ENCODE data around the gene EPAS1.
A peak's percentile ranks its signal among the peaks of the same experiment; 100 is the strongest.

EPAS1 gene

DNA sequence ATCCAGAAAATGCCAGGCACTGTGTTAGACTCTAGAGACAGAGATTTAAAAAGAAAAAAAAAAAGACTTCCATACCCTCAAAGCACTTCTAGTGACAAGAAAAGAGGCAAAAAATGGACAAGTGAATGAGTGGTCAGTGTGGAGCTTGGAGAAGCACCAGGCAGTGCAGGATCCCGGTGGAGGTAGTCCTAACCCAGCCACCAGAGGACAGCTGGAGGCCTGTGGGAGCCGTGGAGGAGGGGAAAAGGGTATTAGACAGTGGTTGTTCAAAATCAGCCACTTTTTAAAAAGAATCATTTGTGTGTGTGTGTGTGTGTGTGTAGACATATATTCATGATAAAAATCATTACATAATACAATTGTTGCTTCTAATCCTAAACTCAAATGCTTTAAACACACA, 32.8 kb upstream of the EPAS1 start:
- Mint-ChIP-seq H3K36me3 (no peaks in the 10 kb centered on the region), H3K4me1 (peaks cover 12% of the 10 kb centered on the region), H3K9me3 (no peaks in the 10 kb centered on the region), H3K27me3 (peaks cover 36% of the 10 kb centered on the region), H3K27ac (no peak overlapping the region), H3K4me3 (no peak overlapping the region)
- CTCF ChIA-PET: no interaction called here
- no peak for DNase-seq

DNA sequence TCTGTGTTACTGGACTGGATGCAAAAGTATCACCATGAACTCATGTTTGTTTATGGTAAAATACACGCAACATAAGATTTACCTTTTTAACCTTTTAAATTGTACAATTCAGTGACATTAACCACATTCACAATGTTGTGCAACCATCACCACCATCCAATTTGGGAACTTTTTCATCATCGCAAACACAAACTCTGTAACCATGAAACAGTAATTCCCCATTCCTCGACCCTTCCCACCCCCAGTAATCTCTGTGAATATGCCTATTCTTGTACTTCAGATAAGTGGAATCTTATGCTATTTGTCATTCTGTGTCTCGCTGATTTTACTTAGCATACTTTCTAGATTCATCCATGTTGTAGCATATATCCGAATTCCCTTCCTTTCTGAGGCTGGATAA, 31.1 kb upstream of the EPAS1 start:
- H3K4me3 Mint-ChIP-seq: no peak overlapping the region
- no peaks in the 10 kb centered on the region for H3K9me3 Mint-ChIP-seq
- DNase-seq: no peak
- H3K27me3 Mint-ChIP-seq: peaks cover 40% of the 10 kb centered on the region
- peaks cover 20% of the 10 kb centered on the region for H3K4me1 Mint-ChIP-seq
- no peaks in the 10 kb centered on the region for H3K36me3 Mint-ChIP-seq
- CTCF ChIA-PET: interaction anchor here (1.3 kb wide), 1 partner anchor 11 kb away, joined by 3 read pairs; no protein-coding TSS in a partner anchor
- H3K27ac Mint-ChIP-seq: no peak overlapping the region

DNA sequence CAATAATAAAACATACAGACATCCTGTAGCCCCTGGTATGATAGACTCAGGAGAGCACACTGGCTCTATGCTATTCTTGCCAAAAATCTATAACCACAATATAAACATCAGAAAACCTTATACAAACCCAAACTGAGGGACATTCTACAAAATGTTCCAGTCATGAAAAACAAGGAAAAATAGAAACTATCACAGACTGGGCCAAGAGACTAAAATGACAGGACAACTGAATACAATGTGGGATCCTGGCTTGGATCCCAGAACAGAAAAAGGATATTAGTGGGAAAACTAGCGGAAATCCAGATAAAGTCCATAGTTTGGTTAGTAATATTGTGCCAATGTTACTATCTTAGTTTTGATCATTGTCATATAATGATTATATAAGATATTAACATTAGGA, 29.6 kb upstream of the EPAS1 start:
- Mint-ChIP-seq H3K9me3 (no peaks in the 10 kb centered on the region), H3K4me3 (no peak overlapping the region), H3K27ac (no peak overlapping the region), H3K36me3 (no peaks in the 10 kb centered on the region), H3K27me3 (peaks cover 41% of the 10 kb centered on the region), H3K4me1 (peaks cover 20% of the 10 kb centered on the region)
- CTCF ChIA-PET: interaction anchor here (1.3 kb wide), 1 partner anchor 10 kb away, joined by 3 read pairs; no protein-coding TSS in a partner anchor
- no peak for DNase-seq

DNA sequence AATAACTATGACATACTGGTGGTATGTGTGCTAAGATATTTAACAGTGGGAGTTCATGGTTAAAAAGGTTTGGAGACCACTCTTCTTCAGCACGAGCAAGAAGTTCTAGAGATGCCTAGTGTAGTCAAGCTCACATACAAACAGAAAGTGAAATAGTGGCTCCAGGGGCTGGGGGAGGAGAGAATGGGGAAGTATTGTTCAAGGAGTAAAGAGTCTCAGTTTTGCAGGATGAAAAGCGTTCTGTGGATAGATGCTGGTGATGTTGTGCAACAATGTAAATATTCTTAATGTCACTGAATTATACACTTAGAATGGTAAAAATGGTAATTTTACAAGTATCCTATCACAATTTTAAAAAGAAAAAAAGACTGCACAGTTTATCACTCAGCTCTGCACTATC, 29.0 kb upstream of the EPAS1 start:
- Mint-ChIP-seq H3K4me1 (peaks cover 20% of the 10 kb centered on the region), H3K9me3 (no peaks in the 10 kb centered on the region), H3K36me3 (no peaks in the 10 kb centered on the region), H3K27ac (no peak overlapping the region), H3K27me3 (peaks cover 39% of the 10 kb centered on the region), H3K4me3 (no peak overlapping the region)
- DNase-seq: peak; percentile 27
- CTCF ChIA-PET: no interaction called here

DNA sequence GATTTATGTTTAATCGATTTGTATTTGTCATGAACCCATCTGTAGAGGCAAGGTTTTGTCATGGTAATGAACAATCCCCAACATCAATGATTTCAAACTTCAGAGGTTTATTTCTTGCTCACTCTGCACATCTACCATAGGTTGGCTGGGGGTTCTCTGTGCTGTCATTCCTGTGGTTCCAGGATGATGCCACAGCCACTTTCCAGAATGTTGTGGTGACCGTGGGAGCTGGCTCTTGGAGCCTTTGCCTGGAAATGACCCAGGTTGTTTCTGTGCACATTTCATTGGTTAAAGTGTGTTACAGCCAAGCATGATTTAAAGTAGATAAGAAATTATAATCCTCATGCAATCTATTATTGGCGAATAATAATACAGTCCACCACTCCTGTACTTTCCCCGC, 28.2 kb upstream of the EPAS1 start:
- H3K4me3 Mint-ChIP-seq: no peak overlapping the region
- CTCF ChIA-PET: interaction anchor here (1.5 kb wide), 1 partner anchor 8 kb away, joined by 3 read pairs; no protein-coding TSS in a partner anchor
- no peak overlapping the region for H3K27ac Mint-ChIP-seq
- no peak for DNase-seq
- no peaks in the 10 kb centered on the region for H3K36me3 Mint-ChIP-seq
- H3K4me1 Mint-ChIP-seq: peaks cover 20% of the 10 kb centered on the region
- H3K9me3 Mint-ChIP-seq: no peaks in the 10 kb centered on the region
- H3K27me3 Mint-ChIP-seq: peaks cover 32% of the 10 kb centered on the region

DNA sequence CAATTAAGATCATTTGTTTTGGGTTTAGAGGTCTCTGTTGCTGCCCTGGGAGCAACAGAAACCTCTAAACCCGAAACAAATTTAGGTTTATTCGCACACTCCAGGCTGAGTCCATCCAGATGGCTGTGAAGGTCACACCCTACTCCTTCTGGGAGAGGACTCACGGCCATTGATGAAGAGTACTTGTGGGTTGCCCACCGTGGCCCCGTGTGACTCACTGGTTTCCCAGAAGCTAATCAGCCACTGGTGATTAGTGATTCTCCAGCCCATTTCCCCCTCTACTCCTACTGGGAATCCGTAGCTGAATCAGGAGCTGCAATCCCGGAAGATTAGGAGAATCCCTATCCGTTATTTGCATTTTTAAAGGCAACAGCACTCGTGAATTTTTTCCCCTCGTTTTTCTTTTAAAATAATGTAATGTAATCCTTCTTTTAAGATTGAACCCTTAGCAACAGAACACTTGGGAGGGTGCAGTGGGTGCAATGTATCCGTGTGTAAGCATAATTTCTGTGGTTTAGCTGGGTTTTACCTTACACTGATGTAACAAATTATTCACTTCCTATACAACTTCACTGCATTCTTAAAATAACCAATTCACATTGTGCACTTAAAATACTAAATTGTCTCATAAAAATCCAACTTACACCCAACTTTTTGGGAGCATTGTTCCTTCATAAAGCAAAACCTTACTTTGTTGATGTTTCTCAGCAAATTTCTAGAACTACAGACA, 27.5 kb upstream of the EPAS1 start:
- peaks cover 29% of the 10 kb centered on the region for H3K27me3 Mint-ChIP-seq
- H3K9me3 Mint-ChIP-seq: no peaks in the 10 kb centered on the region
- H3K36me3 Mint-ChIP-seq: no peaks in the 10 kb centered on the region
- CTCF ChIA-PET: interaction anchor here (0.6 to 1.5 kb wide), 4 partner anchors 9 to 191 kb away, joined by 3 to 4 read pairs (median 3); partner anchors contain the start of gene EPAS1
- H3K4me3 Mint-ChIP-seq: no peak overlapping the region
- no peak overlapping the region for H3K27ac Mint-ChIP-seq
- DNase-seq: no peak
- H3K4me1 Mint-ChIP-seq: peaks cover 20% of the 10 kb centered on the region

DNA sequence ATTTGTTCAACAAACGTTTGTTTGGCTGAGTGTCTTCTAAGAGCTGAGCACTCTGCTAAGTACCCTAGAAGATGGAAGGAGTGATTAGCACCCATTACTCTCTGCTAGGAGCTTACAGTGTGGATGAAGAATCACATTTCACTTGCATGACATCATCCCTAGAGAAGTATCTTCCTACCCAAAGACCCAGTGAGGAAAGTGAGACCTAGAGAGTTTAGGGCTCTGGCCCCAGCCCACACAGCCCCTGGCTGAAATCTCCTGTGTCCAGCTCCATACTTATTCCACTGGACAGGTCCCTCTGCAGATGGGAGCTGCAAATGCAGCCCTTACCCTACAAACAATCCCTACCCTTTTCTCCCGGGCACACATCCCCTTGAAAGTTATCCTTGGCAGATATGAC, 26.8 kb upstream of the EPAS1 start:
- Mint-ChIP-seq H3K9me3 (no peaks in the 10 kb centered on the region), H3K4me1 (peaks cover 26% of the 10 kb centered on the region), H3K27ac (no peak overlapping the region), H3K36me3 (no peaks in the 10 kb centered on the region), H3K4me3 (no peak overlapping the region), H3K27me3 (peaks cover 26% of the 10 kb centered on the region)
- no peak for DNase-seq
- CTCF ChIA-PET: interaction anchor here (0.6 to 1.5 kb wide), 5 partner anchors 10 to 192 kb away, joined by 3 to 4 read pairs (median 3); partner anchors contain the start of gene EPAS1

DNA sequence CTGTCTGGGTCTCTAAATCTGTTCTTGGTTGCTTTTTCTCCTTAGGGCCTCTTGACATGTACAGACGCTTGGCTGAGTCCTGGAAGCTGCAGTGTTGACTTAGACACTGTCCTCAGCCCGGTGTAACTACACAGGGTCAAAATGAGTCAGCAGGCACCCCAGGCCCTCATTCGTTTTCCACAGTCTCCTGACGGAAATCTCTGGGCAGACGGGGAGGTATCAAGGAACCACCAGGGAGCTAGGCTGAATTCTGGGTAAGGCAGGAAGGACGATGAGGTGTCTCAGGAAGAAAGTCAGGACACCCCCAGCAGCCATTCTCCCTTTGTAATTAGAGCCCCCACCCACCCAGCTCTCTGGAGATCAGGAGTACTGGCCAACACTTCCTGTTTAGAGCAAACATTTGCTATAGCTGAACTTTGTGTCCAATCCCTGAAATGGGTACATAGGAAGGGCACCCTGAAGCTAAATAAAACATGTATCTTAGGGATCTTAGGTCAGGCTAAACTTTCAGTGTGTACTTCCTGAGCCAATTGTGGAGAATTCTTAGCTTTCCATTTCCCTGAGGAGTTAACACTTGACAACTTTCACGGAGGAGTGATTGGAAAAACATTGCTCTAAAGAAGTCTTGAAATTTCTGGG, 23.9 kb upstream of the EPAS1 start:
- Mint-ChIP-seq H3K27me3 (peaks cover 33% of the 10 kb centered on the region), H3K36me3 (no peaks in the 10 kb centered on the region), H3K4me3 (no peak overlapping the region), H3K9me3 (no peaks in the 10 kb centered on the region), H3K4me1 (peaks cover 38% of the 10 kb centered on the region), H3K27ac (no peak overlapping the region)
- DNase-seq: no peak
- CTCF ChIA-PET: interaction anchor here (0.9 kb wide), 1 partner anchor 21 kb away, joined by 3 read pairs; no protein-coding TSS in a partner anchor

DNA sequence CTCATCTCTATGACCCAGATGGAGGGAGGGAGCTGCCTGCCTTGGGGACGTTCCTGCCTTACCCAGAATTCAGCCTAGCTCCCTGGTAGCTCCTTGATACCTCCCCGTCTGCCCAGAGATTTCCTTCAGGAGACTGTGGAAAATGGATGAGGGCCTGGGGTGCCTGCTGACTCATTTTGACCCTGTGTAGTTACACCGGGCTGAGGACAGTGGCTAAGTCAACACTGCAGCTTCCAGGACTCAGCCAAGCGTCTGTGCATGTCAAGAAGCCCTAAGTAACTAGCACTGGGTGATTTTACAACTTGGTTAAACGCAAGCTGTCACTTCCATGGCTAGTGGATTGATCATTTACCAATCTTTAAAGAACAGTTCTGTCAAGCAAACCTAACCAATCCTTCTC, 23.3 kb upstream of the EPAS1 start:
- CTCF ChIA-PET: interaction anchor here (0.9 kb wide), 1 partner anchor 20 kb away, joined by 3 read pairs; no protein-coding TSS in a partner anchor
- H3K36me3 Mint-ChIP-seq: no peaks in the 10 kb centered on the region
- H3K27ac Mint-ChIP-seq: no peak overlapping the region
- H3K9me3 Mint-ChIP-seq: no peaks in the 10 kb centered on the region
- H3K4me1 Mint-ChIP-seq: peaks cover 34% of the 10 kb centered on the region
- peaks cover 31% of the 10 kb centered on the region for H3K27me3 Mint-ChIP-seq
- DNase-seq: no peak
- H3K4me3 Mint-ChIP-seq: no peak overlapping the region

DNA sequence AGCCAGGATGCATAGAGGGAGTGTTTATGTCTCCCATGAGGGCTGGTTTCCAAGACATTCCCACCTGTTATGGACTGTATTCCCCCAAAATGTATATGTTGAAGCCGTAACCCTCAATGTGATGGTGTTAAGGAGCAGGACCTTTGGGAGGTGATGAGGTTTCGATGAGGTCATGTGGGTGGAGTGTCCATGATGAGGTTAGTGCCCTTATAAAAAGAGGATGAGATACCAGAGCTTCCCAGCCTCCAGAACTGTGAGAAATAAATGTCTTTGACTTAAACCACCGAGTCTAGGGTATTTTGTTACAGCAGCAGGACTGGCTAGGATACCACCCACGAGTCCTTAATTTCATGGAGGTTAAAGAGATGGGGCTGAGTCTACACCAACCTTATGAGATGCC, 22.6 kb upstream of the EPAS1 start:
- Mint-ChIP-seq H3K36me3 (no peaks in the 10 kb centered on the region), H3K4me1 (peaks cover 32% of the 10 kb centered on the region), H3K27ac (no peak overlapping the region), H3K4me3 (no peak overlapping the region), H3K9me3 (no peaks in the 10 kb centered on the region), H3K27me3 (peaks cover 33% of the 10 kb centered on the region)
- no peak for DNase-seq
- CTCF ChIA-PET: no interaction called here

DNA sequence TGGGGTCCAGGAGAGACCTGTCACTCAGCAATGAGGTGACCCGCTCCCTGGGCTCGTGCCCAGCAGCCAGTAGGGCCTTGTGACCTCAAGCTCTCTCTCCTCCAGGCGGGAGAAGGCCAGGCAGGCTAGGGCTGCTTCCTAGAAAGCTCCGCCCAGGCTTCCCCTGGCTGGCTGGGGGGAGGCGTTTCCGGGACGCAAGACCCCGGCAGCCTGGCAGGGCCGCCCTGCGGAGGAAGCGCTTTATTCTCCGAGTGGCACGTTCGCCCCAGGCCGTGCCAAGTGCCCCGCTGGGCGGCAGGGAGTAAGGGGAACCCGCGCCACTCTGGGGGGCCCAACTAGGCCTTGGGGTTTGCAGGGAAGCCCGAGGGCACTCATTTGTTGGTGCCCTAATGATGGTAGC, 21.2 kb upstream of the EPAS1 start:
- H3K4me1 Mint-ChIP-seq: peaks cover 24% of the 10 kb centered on the region
- CTCF ChIA-PET: no interaction called here
- DNase-seq: peak; percentile 46

DNA sequence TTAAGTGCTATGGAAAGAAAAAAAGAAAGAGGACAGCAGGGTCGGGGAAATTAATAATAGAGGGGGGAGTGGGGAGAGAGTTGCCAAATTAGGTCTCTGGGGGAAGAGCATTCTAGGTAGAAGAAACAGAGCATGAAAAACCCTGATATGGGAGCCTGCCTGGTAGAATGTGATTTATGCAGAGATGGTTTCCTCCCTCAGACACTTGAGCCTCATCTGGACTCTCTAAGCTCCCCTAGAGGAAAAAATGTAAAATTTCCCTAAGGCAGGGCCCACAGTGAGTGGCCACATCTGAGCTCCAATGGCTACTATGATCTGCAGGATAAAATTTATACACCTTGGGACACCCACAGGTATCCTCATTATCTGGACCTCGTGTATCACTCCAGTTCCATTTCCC, 20.6 kb upstream of the EPAS1 start:
- no peaks in the 10 kb centered on the region for H3K36me3 Mint-ChIP-seq
- peaks cover 25% of the 10 kb centered on the region for H3K27me3 Mint-ChIP-seq
- peaks cover 24% of the 10 kb centered on the region for H3K4me1 Mint-ChIP-seq
- DNase-seq: no peak
- no peaks in the 10 kb centered on the region for H3K9me3 Mint-ChIP-seq
- no peak overlapping the region for H3K27ac Mint-ChIP-seq
- CTCF ChIA-PET: interaction anchor here (0.7 to 1.2 kb wide), 2 partner anchors 10 to 214 kb away, joined by 3 read pairs; no protein-coding TSS in a partner anchor
- no peak overlapping the region for H3K4me3 Mint-ChIP-seq

More for the DNA sequence above, 21.2 kb upstream of the EPAS1 start:
- no peaks in the 10 kb centered on the region for H3K36me3 Mint-ChIP-seq
- H3K27ac Mint-ChIP-seq: no peak overlapping the region
- H3K27me3 Mint-ChIP-seq: peaks cover 27% of the 10 kb centered on the region
- no peaks in the 10 kb centered on the region for H3K9me3 Mint-ChIP-seq
- no peak overlapping the region for H3K4me3 Mint-ChIP-seq

DNA sequence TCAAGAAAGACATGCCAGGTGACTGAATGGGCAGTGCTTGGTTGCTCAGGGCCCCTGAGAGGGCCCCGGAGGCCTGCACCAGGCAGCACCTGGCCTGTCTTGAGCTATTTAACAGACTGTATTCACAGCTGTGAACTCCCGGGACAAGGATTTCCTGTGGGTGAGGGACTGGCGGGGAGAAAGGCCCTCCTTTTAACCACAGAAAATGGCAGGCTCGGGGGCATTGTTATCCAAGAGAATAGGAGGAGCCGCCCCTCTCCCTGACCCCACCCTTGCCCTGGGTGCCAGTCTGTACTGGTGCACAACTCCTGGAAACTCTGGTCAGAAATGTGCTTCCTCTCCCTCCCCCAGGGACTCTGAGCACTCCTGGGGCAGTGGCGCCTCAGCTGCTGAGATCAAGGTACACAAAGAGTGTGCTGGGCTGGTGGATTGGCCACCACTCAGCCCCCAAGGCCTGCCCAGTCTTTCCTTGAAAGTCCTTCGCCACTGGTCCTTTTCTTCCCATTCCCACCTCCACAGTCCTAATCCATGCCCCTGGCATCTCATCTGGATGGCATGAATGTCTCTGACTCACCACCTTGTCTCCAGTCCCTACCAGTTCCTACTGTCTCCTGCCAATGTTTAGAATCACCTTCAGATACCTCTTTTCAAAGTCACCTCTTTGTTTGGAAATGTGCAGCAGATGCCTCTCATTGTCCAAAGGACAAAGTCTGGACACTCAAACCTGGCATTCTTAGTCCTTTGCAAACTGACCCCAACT, 19.6 kb upstream of the EPAS1 start:
- Mint-ChIP-seq H3K4me1 (peaks cover 24% of the 10 kb centered on the region), H3K36me3 (no peaks in the 10 kb centered on the region), H3K27me3 (peaks cover 33% of the 10 kb centered on the region), H3K9me3 (no peaks in the 10 kb centered on the region), H3K4me3 (no peak overlapping the region), H3K27ac (no peak overlapping the region)
- CTCF ChIA-PET: interaction anchor here (0.7 to 1.2 kb wide), 2 partner anchors 11 to 215 kb away, joined by 3 read pairs; no protein-coding TSS in a partner anchor
- no peak for DNase-seq

DNA sequence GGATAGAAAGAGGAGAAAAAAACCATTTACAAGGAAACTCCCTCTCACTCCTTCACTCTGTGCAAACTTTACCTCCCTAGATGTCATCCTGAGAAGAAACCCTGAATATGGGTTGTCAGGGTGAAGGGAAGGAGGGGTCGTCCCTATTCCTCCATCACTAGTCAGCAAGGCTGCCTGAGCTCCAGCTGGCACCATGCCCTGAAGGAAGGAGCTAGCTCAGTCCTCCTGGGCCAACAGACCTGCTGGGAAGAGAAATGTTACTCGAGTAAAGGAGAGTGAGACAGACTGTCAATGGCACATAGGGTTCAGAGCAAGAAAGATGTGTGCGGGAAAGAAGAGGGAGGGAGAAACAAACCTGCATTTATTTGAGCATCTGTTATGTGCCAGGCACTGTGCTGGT, 18.3 kb upstream of the EPAS1 start:
- Mint-ChIP-seq H3K4me3 (no peak overlapping the region), H3K4me1 (peaks cover 24% of the 10 kb centered on the region), H3K27me3 (peaks cover 42% of the 10 kb centered on the region), H3K27ac (no peak overlapping the region), H3K36me3 (no peaks in the 10 kb centered on the region), H3K9me3 (no peaks in the 10 kb centered on the region)
- CTCF ChIA-PET: no interaction called here
- no peak for DNase-seq

Measured in activated naive CD4-positive, alpha-beta T cell treated with anti-CD3 and anti-CD28 coated beads, Interleukin-2, amount 10 ng/mL, durations not matched to agents 7 days and 5 days (primary cell).